Measurements from ENCODE around the gene MTA3. TPM values are rescaled to one million over a fixed set of nuclear protein-coding genes. Genes with fewer than 3 reads are reported as not detected.

The MTA3 gene
- total and polyA plus RNA-seq, 9 of the 15 experiments (the other 6 are each of a cell fraction or from before 2014, with no cell fraction given) = 12.4 to 39.6 (median 23.5) TPM

DNA sequence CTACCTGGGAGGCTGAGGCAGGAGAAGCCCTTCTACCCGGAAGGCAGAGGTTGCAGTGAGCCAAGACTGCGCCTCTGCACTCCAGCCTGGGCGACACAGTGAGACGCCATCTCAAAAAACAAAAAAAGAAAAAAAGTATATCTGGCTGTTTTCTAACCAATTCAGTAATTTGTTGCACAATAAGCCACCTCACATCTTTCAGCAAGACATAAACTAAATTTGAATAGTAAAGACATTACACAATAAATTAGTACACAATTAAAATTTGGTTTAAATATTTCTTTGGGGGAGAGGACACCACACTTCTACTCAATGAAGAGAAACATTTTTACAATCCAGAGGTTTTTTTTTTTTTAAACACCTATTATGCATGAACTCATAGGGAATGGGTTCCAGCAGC lies 36.0 kb upstream of the MTA3 start (continued):
- TF ChIP-seq, protein P1, sequence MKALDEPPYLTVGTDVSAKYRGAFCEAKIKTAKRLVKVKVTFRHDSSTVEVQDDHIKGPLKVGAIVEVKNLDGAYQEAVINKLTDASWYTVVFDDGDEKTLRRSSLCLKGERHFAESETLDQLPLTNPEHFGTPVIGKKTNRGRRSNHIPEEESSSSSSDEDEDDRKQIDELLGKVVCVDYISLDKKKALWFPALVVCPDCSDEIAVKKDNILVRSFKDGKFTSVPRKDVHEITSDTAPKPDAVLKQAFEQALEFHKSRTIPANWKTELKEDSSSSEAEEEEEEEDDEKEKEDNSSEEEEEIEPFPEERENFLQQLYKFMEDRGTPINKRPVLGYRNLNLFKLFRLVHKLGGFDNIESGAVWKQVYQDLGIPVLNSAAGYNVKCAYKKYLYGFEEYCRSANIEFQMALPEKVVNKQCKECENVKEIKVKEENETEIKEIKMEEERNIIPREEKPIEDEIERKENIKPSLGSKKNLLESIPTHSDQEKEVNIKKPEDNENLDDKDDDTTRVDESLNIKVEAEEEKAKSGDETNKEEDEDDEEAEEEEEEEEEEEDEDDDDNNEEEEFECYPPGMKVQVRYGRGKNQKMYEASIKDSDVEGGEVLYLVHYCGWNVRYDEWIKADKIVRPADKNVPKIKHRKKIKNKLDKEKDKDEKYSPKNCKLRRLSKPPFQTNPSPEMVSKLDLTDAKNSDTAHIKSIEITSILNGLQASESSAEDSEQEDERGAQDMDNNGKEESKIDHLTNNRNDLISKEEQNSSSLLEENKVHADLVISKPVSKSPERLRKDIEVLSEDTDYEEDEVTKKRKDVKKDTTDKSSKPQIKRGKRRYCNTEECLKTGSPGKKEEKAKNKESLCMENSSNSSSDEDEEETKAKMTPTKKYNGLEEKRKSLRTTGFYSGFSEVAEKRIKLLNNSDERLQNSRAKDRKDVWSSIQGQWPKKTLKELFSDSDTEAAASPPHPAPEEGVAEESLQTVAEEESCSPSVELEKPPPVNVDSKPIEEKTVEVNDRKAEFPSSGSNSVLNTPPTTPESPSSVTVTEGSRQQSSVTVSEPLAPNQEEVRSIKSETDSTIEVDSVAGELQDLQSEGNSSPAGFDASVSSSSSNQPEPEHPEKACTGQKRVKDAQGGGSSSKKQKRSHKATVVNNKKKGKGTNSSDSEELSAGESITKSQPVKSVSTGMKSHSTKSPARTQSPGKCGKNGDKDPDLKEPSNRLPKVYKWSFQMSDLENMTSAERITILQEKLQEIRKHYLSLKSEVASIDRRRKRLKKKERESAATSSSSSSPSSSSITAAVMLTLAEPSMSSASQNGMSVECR (CRISPR knock-in tag; IDR thresholded peaks at IDR 0.05) = no peak
- no peak for TF ChIP-seq PCBP2 (IDR thresholded peaks at IDR 0.05; ENCODE audit: low read depth, low read length, poor library complexity, severe bottlenecking)

DNA sequence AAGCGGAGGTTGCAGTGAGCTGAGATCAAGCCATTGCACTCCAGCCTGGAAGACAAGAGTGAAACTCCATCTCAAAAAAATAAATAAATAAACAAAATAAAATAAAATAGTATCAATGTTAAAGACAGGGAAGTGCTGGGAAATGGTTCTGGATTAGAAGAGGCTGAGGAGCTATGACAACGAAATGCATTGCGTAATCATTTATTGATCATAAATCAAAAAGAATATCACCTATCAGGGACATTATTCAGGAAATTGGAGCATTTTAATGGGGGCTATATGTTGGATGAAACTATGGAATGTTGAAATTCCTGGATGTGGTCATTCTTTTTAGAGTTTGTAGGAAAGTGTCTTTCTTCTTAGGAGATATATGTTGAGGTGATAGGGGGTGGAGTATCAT lies 30.9 kb upstream of the MTA3 start:
- Histone ChIP-seq H3K9me3 (replicated peaks; ENCODE audit: control insufficient read depth, insufficient read depth, low read depth, low read length) (no peaks in the 10 kb centered on the region), H3K4me3 (no peak overlapping the region), H3K36me3 (ENCODE audit: control insufficient read depth, insufficient read depth, low read length) (no peaks in the 10 kb centered on the region), H4K20me1 (replicated peaks; ENCODE audit: control insufficient read depth, insufficient read depth, low read length) (no peaks in the 10 kb centered on the region), H3K27ac (ENCODE audit: extremely low read depth, low read depth, low read length) (no peak overlapping the region), H3K9me1 (ENCODE audit: control insufficient read depth, insufficient read depth, low read length) (no peaks in the 10 kb centered on the region), H2AFZ (ENCODE audit: low read depth, low read length) (no peak overlapping the region), H3K9ac (ENCODE audit: insufficient read depth in 1 of 2, low read depth in 2 of 2, low read length in 2 of 2) (no peak overlapping the region), H3K79me2 (ENCODE audit: control insufficient read depth, insufficient read depth, low read length) (no peaks in the 10 kb centered on the region), H3K4me2 (ENCODE audit: insufficient read depth, low read length) (no peak overlapping the region), H3K27me3 (ENCODE audit: control insufficient read depth in 2 of 2, insufficient read depth in 2 of 2, low read length in 2 of 2) (peaks cover 6 to 8% of the 10 kb centered on the region in 2 experiments; a peak in 4 of 5 replicates), H3K4me1 (replicated peaks in 1 of 2; ENCODE audit: control insufficient read depth in 2 of 2, insufficient read depth in 2 of 2, low read length in 2 of 2) (no peaks in the 10 kb centered on the region; a peak in 1 of 5 replicates)
- no TSS peak for BruUV-seq (replicated peaks)
- ATAC-seq (no peak), FAIRE-seq (no peak), DNase-seq (ENCODE audit: extremely low read depth in 1 of 4, low spot score in 3 of 4) (no peak)
- TF ChIP-seq CEBPG (CRISPR knock-in tag; IDR thresholded peaks at IDR 0.05) = no peak
- peak; percentile 66 to 94 for TF ChIP-seq CEBPG (tag; conservative IDR thresholded peaks at IDR 0.05 in 1 of 2, IDR thresholded peaks at IDR 0.05 in 1 of 2)
- TF ChIP-seq CEBPB (tag; IDR thresholded peaks at IDR 0.05) = peak; percentile 92
- TF ChIP-seq, protein P2, sequence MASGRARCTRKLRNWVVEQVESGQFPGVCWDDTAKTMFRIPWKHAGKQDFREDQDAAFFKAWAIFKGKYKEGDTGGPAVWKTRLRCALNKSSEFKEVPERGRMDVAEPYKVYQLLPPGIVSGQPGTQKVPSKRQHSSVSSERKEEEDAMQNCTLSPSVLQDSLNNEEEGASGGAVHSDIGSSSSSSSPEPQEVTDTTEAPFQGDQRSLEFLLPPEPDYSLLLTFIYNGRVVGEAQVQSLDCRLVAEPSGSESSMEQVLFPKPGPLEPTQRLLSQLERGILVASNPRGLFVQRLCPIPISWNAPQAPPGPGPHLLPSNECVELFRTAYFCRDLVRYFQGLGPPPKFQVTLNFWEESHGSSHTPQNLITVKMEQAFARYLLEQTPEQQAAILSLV (tag; IDR thresholded peaks at IDR 0.05) = 0 out of 2 replicates have a peak, but pooled peaks have one; percentile 32
- no peak for TF ChIP-seq ZNF707 (CRISPR knock-in tag; conservative IDR thresholded peaks at IDR 0.05)
- WGBS (ENCODE audit: insufficient coverage, low coverage, missing lambda C conversion rate) = 37% methylated on average over 3 of the region's 3 CpGs
- intact Hi-C loops (cut with micrococcal nuclease) (no loop called here), in situ Hi-C loops (cut with MboI) (no loop called here)
- CTCF ChIA-PET (ENCODE audit: low intra/inter-chr PET ratio) = no interaction called here
- POLR2A ChIA-PET = no interaction called here

All from K562 (cell line).